Activated CD8-positive, alpha-beta memory T cell treated with anti-CD3 and anti-CD28 coated beads, Interleukin-2, amount 10 ng/mL, durations not matched to agents 7 days and 5 days (primary cell): ENCODE results near the gene KCNN1. TPM values are rescaled to one million over a fixed set of nuclear protein-coding genes. Genes with fewer than 3 reads are reported as not detected.

Source experiments
- ATAC-seq: fragments of 150-1000 bp; cut with Tn5 transposase; one replicate; pipeline ENCODE4 v1.10.0; 2021; ENCODE audit warnings: moderate library complexity
- CTCF ChIA-PET: fragments of 350-600 bp; sonication (Branson Sonifier 250); formaldehyde crosslinking; loops from one replicate; lab custom pipeline; 2021; ENCODE audit warnings: antibody characterized with exemption; lab: Charles Lee
- DNase-seq: peaks from one replicate; pipeline ENCODE4 v3.0.0-alpha.2; 2020
- H3K27ac Mint-ChIP-seq: one replicate; pipeline ENCODE4 v1.8.0; 2021; ENCODE audit warnings: mild to moderate bottlenecking, mixed read lengths
- H3K27me3 Mint-ChIP-seq: one replicate; pipeline ENCODE4 v1.8.0; 2021; ENCODE audit warnings: mixed read lengths
- H3K36me3 Mint-ChIP-seq: one replicate; pipeline ENCODE4 v1.8.0; 2021; ENCODE audit warnings: mild to moderate bottlenecking, mixed read lengths
- H3K4me1 Mint-ChIP-seq: one replicate; pipeline ENCODE4 v1.8.0; 2021; ENCODE audit warnings: mixed read lengths
- H3K4me3 Mint-ChIP-seq: one replicate; pipeline ENCODE4 v1.8.0; 2021; ENCODE audit warnings: mild to moderate bottlenecking, moderate library complexity, mixed read lengths
- H3K9me3 Mint-ChIP-seq: one replicate; pipeline ENCODE4 v1.8.0; 2022; ENCODE audit warnings: low read depth, mixed read lengths
- total RNA-seq, 2 experiments: library from RNA; stranded (reverse); gene quantifications; one replicate each; pipeline ENCODE4 v1.2.3, GENCODE V29; 2021

KCNN1 gene
- total RNA-seq, 2 experiments from 2014 or later = 0.21 TPM; not detected in 1

DNA sequence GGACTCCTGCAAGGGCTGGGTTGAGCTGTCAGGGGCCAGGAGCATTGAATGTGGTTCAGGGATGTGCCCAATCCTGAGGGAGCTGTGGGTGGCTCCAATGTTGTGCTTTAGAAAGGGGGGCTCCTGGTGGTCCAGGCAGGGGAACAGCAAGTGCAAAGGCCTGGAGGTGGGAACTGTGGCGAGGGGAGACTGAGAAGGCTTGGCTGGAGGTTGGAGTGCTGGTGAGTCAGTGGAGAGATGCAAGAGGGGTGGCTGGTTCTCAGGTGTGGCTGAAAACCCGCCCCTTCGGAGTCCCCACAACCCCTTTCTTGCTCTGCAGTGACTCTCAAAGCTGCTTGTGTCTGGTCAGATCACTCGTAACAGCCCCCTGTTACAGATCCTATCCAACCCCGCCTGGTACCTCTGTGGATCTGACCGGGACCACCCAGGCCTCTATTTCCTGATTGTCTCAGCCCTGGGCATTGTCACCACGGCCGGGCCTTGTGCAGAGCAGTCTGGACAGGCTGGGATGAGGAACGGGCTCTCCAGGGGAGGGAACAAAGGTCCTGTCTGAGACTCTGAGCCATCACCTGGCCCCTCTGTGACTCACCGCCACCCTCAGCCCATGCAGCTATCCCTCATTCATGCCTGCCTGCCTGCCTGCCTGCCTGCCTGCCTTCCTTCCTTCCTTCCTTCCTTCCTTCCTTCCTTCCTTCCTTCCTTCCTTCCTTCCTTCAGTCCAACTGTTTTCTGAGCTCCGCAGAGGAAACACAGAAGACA lies 1.4 kb upstream of the KCNN1 start:
- CTCF ChIA-PET = interaction anchor here (0.9 to 6.9 kb wide), 2 partner anchors 30 to 43 kb away, joined by 3 to 34 read pairs; partner anchors contain the start of gene ARRDC2
- Mint-ChIP-seq H3K36me3 (no peaks in the 10 kb centered on the region), H3K27me3 (peaks cover 46% of the 10 kb centered on the region), H3K9me3 (no peaks in the 10 kb centered on the region), H3K27ac (no peak overlapping the region), H3K4me1 (peaks cover 2% of the 10 kb centered on the region), H3K4me3 (no peak overlapping the region)
- no peak for ATAC-seq
- DNase-seq = no peak

DNA sequence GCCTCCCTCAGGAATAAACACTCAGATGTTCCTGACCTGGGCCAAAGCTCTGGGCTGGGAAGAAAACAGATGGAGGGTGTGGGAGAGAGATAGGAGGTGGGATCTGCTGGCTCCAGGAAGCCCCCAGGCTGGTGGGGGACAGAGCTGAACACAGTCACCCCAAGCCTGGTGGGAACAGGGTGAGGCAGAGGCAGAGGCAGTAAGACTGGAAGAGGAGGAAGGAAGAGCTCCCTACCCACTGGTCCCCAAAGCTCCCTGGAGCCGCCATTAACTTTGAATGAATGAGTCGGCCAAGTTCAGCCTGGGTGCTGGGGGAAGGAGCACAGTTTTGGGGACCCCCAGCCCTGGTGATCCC lies 801 bp upstream of the KCNN1 start:
- Mint-ChIP-seq H3K4me3 (no peak overlapping the region), H3K9me3 (no peaks in the 10 kb centered on the region), H3K36me3 (no peaks in the 10 kb centered on the region), H3K27me3 (peaks cover 46% of the 10 kb centered on the region), H3K27ac (no peak overlapping the region), H3K4me1 (peaks cover 2% of the 10 kb centered on the region)
- CTCF ChIA-PET = interaction anchor here (0.9 to 6.9 kb wide), 2 partner anchors 30 to 42 kb away, joined by 3 to 34 read pairs; partner anchors contain the start of gene ARRDC2
- DNase-seq = no peak
- no peak for ATAC-seq

DNA sequence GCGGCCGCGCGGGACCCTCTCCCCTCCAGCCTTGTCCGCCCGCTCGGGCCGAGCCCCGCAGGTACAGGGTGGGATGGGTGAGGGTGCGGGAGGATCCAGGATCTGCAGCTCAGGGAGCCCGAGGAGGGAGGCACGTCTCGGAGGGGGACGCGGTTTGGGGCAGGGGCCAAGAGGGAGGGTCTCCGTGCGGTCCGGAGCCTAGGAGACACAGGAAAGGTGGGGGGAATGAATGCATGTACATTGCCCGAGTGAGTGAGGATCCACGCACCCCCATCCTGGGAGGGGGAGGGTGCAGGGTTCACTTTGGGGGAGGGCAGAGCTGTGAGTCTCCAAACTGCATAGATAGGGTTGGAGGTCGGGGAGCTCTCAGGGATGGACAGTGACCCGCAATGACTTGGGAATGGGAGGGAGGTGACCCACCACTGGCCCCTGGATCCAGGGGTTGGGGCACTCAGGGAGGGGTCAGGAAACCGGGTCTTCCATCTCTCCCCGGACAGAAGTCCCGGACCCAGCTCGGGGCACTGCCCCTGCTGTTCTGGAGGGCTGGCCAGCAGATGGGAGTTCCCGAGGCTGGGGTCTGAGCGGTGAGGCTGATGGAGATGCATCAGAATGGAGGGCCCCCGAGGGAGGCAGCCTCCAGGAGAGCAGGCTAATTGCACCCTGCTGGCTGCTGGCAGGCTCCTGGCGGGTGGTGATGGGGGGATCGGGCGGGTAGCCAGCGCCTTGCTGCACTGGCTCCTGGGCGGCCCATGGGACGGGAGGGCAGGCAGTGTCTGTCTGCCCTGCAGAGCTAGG lies 547 bp downstream of the KCNN1 start:
- CTCF ChIA-PET = interaction anchor here (1.6 to 6.9 kb wide), 2 partner anchors 28 to 29 kb away, joined by 3 to 34 read pairs; no protein-coding TSS in a partner anchor
- Mint-ChIP-seq H3K27me3 (peaks cover 42% of the 10 kb centered on the region), H3K4me3 (no peak overlapping the region), H3K36me3 (no peaks in the 10 kb centered on the region), H3K27ac (no peak overlapping the region), H3K9me3 (no peaks in the 10 kb centered on the region), H3K4me1 (peaks cover 2% of the 10 kb centered on the region)
- no peak for ATAC-seq
- DNase-seq = no peak

DNA sequence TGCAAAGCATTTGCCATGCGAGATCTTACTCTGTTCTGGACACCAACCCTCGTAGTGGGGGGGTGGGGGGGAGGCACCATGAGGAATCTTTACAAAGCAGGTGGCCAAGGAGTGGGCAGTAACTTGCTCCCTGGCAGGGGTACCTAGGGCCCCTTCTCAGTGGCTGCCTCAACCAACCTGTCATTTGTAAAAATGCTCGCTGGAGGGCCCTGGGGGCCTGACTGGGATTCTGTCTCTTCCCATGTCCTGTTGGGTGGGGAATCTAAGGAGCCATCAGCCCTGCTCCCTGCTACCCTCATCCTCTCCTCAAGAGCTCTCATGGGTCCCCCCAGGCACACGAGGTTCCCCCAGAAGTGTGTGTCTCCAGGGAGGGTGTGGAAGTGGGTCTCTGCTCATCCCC lies 1.5 kb downstream of the KCNN1 start:
- H3K4me3 Mint-ChIP-seq = no peak overlapping the region
- H3K27ac Mint-ChIP-seq = no peak overlapping the region
- peaks cover 41% of the 10 kb centered on the region for H3K27me3 Mint-ChIP-seq
- DNase-seq = no peak
- peaks cover 2% of the 10 kb centered on the region for H3K4me1 Mint-ChIP-seq
- CTCF ChIA-PET = interaction anchor here (1.2 to 6.9 kb wide), 3 partner anchors 27 to 182 kb away, joined by 3 to 34 read pairs (median 4); no protein-coding TSS in a partner anchor
- no peaks in the 10 kb centered on the region for H3K9me3 Mint-ChIP-seq
- no peaks in the 10 kb centered on the region for H3K36me3 Mint-ChIP-seq
- ATAC-seq = no peak

DNA sequence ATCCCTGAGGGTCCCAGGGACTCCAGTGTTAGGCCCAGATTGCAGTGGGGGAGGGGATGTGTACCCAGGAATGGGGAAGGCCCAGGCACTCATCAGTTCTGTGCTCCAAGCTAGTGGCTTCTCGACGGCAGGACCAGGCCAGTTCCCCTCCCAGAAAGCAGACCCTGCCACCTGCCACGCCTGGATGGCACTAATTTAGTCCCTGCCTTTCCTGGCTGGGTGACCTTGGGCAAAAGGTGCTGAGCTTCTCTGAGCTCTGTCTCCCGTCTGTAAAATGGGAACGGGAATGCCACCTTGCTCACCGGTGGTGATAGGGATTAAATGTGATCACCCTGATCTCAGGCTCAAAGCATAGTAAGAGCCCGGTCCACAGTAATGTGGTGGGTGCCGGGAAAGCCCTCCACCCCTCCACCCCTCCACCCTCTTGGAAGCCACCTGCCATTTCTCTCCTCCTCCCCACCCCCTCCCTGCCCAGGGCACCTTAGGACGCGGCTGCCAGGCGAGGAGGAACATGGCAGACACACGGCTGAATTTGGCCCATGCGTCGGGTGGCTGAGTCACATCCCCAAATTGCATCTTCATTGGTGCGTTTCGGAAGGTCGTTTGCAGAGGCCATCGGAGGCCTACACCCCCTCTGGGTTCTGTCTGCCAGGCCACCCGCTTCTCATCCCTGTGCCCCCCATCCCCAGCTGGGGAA lies 2.3 kb downstream of the KCNN1 start:
- H3K27me3 Mint-ChIP-seq = peaks cover 34% of the 10 kb centered on the region
- H3K4me3 Mint-ChIP-seq = no peak overlapping the region
- peaks cover 2% of the 10 kb centered on the region for H3K4me1 Mint-ChIP-seq
- CTCF ChIA-PET = interaction anchor here (0.5 to 6.9 kb wide), 4 partner anchors 26 to 182 kb away, joined by 3 to 34 read pairs (median 4); no protein-coding TSS in a partner anchor
- H3K36me3 Mint-ChIP-seq = no peaks in the 10 kb centered on the region
- no peak overlapping the region for H3K27ac Mint-ChIP-seq
- DNase-seq = no peak
- no peak for ATAC-seq
- H3K9me3 Mint-ChIP-seq = no peaks in the 10 kb centered on the region

DNA sequence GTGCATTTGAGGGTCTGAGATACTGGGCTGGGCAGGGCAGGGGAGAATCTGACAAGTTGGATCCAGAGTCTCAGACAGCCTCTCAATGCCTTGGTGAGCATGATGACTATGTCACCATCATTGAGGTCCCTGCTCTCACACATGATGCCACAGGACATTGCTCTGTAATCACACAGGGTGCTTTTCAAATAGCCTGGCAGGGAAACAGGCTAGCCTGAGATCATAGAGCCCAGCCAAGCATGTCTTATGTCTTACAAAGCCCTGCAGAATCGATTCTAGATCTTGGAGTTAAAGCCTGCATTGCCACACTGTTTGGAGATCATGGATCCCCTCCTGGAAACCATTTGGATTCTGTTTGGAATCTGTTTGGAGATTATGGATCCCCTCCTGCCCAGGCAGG lies 5.3 kb downstream of the KCNN1 start:
- Mint-ChIP-seq H3K27ac (no peak overlapping the region), H3K36me3 (no peaks in the 10 kb centered on the region), H3K4me3 (no peak overlapping the region), H3K9me3 (no peaks in the 10 kb centered on the region), H3K27me3 (peaks cover 8% of the 10 kb centered on the region), H3K4me1 (peaks cover 2% of the 10 kb centered on the region)
- no peak for DNase-seq
- ATAC-seq = no peak
- CTCF ChIA-PET = no interaction called here

DNA sequence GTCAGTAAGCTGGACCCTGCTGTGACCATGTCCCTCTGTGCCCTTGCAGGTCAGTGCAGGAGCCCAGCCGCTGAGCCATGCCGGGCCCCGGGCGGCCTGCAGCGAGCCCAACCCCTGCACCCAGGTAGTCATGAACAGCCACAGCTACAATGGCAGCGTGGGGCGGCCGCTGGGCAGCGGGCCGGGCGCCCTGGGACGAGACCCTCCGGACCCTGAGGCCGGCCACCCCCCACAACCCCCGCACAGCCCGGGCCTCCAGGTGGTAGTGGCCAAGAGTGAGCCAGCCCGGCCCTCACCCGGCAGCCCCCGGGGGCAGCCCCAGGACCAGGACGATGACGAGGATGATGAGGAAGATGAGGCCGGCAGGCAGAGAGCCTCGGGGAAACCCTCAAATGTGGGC lies 6.9 kb downstream of the KCNN1 start:
- H3K27me3 Mint-ChIP-seq = peaks cover 4% of the 10 kb centered on the region
- H3K9me3 Mint-ChIP-seq = no peaks in the 10 kb centered on the region
- CTCF ChIA-PET = no interaction called here
- H3K4me3 Mint-ChIP-seq = no peak overlapping the region
- no peak for ATAC-seq
- H3K36me3 Mint-ChIP-seq = no peaks in the 10 kb centered on the region
- H3K27ac Mint-ChIP-seq = no peak overlapping the region
- no peaks in the 10 kb centered on the region for H3K4me1 Mint-ChIP-seq
- DNase-seq = no peak

DNA sequence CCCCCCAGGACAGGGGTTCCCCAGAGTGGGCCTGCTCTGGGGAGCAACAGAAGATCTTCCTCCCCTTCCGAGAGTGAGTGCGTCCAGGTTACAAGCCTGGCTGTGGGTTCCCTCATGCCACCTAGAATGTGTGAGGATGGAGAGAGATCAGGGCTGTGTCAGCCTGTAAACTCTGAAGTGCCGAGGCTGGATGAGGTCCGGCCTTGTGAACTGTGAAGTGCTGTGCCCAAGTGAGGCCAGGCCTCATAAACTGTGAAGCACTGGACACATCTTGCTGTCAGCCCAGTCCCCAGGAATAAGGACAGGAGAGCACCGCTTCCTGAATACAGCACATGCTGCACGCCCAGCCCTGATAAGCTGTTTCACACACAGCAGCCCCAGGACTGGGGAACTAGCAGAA lies 7.6 kb downstream of the KCNN1 start:
- CTCF ChIA-PET = no interaction called here
- no peak for DNase-seq
- no peaks in the 10 kb centered on the region for H3K9me3 Mint-ChIP-seq
- peaks cover 8% of the 10 kb centered on the region for H3K27me3 Mint-ChIP-seq
- no peaks in the 10 kb centered on the region for H3K36me3 Mint-ChIP-seq
- ATAC-seq = peak; percentile 33
- H3K4me3 Mint-ChIP-seq = no peak overlapping the region
- H3K4me1 Mint-ChIP-seq = peaks cover 1% of the 10 kb centered on the region
- H3K27ac Mint-ChIP-seq = no peak overlapping the region

DNA sequence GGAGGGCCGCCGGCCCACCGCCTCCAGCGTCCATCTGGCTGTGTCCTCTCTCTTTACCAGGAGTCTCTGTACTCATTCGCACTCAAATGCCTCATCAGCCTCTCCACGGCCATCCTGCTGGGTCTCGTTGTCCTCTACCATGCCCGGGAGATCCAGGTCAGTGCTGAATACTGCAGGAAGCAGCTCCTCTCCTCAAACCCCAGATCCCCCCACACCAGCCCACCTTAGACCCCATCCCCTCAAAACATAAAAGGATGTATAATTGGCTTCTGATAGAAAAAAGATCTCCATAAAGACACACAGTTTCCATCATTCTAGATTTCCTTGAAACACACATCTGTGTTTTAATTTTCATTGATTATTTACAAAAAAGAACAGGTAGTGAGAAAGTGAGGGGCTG lies 8.1 kb downstream of the KCNN1 start:
- ATAC-seq (no peak), DNase-seq (no peak)
- H3K9me3 Mint-ChIP-seq = no peaks in the 10 kb centered on the region
- H3K27me3 Mint-ChIP-seq = peaks cover 10% of the 10 kb centered on the region
- no peak overlapping the region for H3K27ac Mint-ChIP-seq
- H3K36me3 Mint-ChIP-seq = no peaks in the 10 kb centered on the region
- peaks cover 3% of the 10 kb centered on the region for H3K4me1 Mint-ChIP-seq
- CTCF ChIA-PET = no interaction called here
- no peak overlapping the region for H3K4me3 Mint-ChIP-seq

DNA sequence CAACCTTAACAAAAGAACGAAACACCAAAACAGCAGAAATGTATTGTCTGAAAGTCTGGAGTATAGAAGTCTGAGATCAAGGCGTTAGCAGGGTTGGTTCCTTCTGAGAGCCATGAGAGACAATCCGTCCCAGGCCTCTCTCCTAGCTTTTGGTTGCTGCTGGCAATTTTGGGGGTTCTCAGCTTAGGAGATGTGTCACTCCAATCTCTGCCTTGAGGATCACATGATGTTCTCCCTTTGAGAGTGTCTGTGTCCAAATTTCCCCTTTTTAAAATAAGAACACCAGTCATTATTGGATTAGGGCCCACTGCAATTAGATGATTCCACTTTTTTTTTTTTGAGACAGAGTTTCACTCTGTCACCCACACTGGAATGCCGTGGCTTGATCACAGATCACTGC lies 10.1 kb downstream of the KCNN1 start:
- CTCF ChIA-PET = interaction anchor here (1.6 kb wide), 1 partner anchor 39 kb away, joined by 4 read pairs; no protein-coding TSS in a partner anchor
- no peaks in the 10 kb centered on the region for H3K9me3 Mint-ChIP-seq
- H3K4me1 Mint-ChIP-seq = peaks cover 3% of the 10 kb centered on the region
- H3K4me3 Mint-ChIP-seq = no peak overlapping the region
- DNase-seq (no peak), ATAC-seq (no peak)
- H3K27me3 Mint-ChIP-seq = peaks cover 15% of the 10 kb centered on the region
- no peaks in the 10 kb centered on the region for H3K36me3 Mint-ChIP-seq
- no peak overlapping the region for H3K27ac Mint-ChIP-seq

DNA sequence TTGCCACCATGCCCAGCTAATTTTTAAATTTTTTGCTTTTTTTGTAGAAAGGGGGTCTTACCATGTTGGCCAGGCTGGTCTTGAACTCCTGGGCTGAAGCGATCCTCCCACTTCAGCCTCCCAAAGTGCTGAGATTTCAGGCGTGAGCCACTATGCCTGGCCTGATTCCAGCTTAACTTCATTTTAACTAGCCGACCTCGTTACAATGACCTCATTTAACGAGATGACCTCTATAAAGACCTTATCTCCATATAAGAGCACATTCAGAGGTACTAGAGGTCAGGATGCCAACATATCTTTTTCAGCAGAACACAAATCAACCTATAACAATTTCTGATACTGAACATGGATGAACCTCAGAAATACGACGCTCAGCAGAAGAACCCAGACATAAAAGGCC lies 10.6 kb downstream of the KCNN1 start:
- CTCF ChIA-PET = interaction anchor here (1.3 to 1.7 kb wide), 3 partner anchors 20 to 79 kb away, joined by 3 to 4 read pairs (median 4); no protein-coding TSS in a partner anchor
- Mint-ChIP-seq H3K4me3 (no peak overlapping the region), H3K36me3 (no peaks in the 10 kb centered on the region), H3K4me1 (peaks cover 3% of the 10 kb centered on the region), H3K27me3 (peaks cover 15% of the 10 kb centered on the region), H3K9me3 (no peaks in the 10 kb centered on the region), H3K27ac (no peak overlapping the region)
- DNase-seq = no peak
- ATAC-seq = no peak

DNA sequence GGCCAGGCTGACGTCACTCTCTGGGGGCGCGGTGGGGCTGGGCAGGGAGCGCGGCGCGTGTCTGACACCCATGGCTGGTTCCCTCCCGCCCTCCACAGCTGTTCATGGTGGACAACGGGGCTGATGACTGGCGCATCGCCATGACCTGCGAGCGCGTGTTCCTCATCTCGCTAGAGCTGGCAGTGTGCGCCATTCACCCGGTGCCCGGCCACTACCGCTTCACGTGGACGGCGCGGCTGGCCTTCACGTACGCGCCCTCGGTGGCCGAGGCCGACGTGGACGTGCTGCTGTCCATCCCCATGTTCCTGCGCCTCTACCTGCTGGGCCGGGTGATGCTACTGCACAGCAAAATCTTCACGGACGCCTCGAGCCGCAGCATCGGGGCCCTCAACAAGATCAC lies 14.7 kb downstream of the KCNN1 start:
- ATAC-seq = no peak
- DNase-seq = no peak
- Mint-ChIP-seq H3K36me3 (no peaks in the 10 kb centered on the region), H3K9me3 (no peaks in the 10 kb centered on the region), H3K4me3 (no peak overlapping the region), H3K4me1 (peaks cover 3% of the 10 kb centered on the region), H3K27me3 (peaks cover 15% of the 10 kb centered on the region), H3K27ac (no peak overlapping the region)
- CTCF ChIA-PET = interaction anchor here (1.0 kb wide), 1 partner anchor 15 kb away, joined by 3 read pairs; no protein-coding TSS in a partner anchor

DNA sequence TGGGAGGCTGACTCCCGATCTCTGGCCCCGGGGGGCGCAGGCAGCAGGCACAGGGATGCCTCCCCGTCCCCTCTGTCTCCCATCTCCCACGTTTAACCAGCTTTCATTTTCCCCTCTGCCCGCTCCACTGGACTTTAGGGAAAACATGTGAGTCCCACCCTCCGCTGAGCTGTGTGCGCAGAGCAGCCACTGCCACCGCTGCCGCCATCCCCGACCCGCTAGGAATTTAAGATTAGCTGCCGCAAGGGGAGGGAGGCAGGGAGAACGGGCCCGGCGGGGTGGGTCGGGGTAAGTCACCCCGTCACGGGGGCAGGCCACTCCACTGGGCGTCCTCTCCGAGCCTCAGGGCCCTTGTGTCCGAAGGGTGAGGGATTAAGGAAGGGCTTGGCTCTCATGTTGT lies 15.5 kb downstream of the KCNN1 start:
- peaks cover 15% of the 10 kb centered on the region for H3K27me3 Mint-ChIP-seq
- ATAC-seq = no peak
- H3K4me3 Mint-ChIP-seq = no peak overlapping the region
- no peaks in the 10 kb centered on the region for H3K9me3 Mint-ChIP-seq
- DNase-seq = no peak
- H3K4me1 Mint-ChIP-seq = peaks cover 3% of the 10 kb centered on the region
- no peak overlapping the region for H3K27ac Mint-ChIP-seq
- H3K36me3 Mint-ChIP-seq = no peaks in the 10 kb centered on the region
- CTCF ChIA-PET = interaction anchor here (1.0 kb wide), 1 partner anchor 14 kb away, joined by 3 read pairs; no protein-coding TSS in a partner anchor
